SK-N-SH (cell line): Measurements from ENCODE around the gene ABHD6. TPM values are rescaled to one million over a fixed set of nuclear protein-coding genes. Genes with fewer than 3 reads are reported as not detected.
"Not testable (repeated sequence)": the region's sequence is repeated elsewhere in the genome, so short reads cannot be mapped to it uniquely, and the experiment has no call there.

Source experiments
- CTCF ChIA-PET: fragments of 300-600, 350-600 bp; formaldehyde crosslinking; extraction: SDS; loops from one replicate; lab custom pipeline; 2021; lab: Yijun Ruan, JAX
- POLR2A ChIA-PET: fragments of 350-600 bp; sonication (Branson Sonifier 250); formaldehyde crosslinking; extraction: SDS; loops from one replicate; lab custom pipeline; 2020; ENCODE audit warnings: antibody characterized with exemption, inconsistent platforms; lab: Yijun Ruan, JAX
- DNase-seq: peaks from one replicate; pipeline ENCODE4 v3.0.0; 2012
- H2AFZ ChIP-seq: fragments of 200-600 bp; sonication (generic); 2 replicates; pipeline ENCODE4 v1.8.1; 2016; ENCODE audit warnings: antibody characterized with exemption, mild to moderate bottlenecking, low read depth
- H3F3A ChIP-seq: fragments of 200-600 bp; sonication (generic); replicated peaks from 2 replicates; pipeline ENCODE3; 2016; ENCODE audit warnings: antibody characterized with exemption, mild to moderate bottlenecking; ENCODE audit not compliant: insufficient read depth
- H3K27ac ChIP-seq, 2 experiments: fragments of 200-500 bp in 1 of 2; fragments of 200-600 bp in 1 of 2; sonication (Bioruptor generic) in 1 of 2; sonication (generic), shearing (Covaris generic) in 1 of 2; 2 replicates each; pipeline versions ENCODE4 v1.5.1 to v1.6.1; 2014 to 2016; ENCODE audit warnings: low read depth in 2 of 2, inconsistent platforms in 1 of 2, low read length in 1 of 2, mild to moderate bottlenecking in 1 of 2, mixed read lengths in 1 of 2
- H3K27me3 ChIP-seq: fragments of 200-600 bp; sonication (generic), shearing (Covaris generic); 2 replicates; pipeline ENCODE4 v1.6.1; 2016; ENCODE audit warnings: mixed run types; ENCODE audit not compliant: insufficient read depth
- H3K36me3 ChIP-seq, 2 experiments: fragments of 200-500 bp in 1 of 2; fragments of 200-600 bp in 1 of 2; sonication (Bioruptor generic) in 1 of 2; sonication (generic) in 1 of 2; replicated peaks in 1 of 2; 2 replicates each; pipeline versions ENCODE3 to v1.5.1; 2014 to 2016; ENCODE audit warnings: low read length in 1 of 2, mild to moderate bottlenecking in 1 of 2; ENCODE audit not compliant: insufficient read depth in 2 of 2, control insufficient read depth in 1 of 2
- H3K4me1 ChIP-seq, 2 experiments: fragments of 200-500 bp in 1 of 2; fragments of 200-600 bp in 1 of 2; sonication (Bioruptor generic) in 1 of 2; sonication (generic), shearing (Covaris generic) in 1 of 2; 2 replicates each; pipeline versions ENCODE4 v1.5.1 to v1.6.1; 2014 to 2016; ENCODE audit warnings: low read depth in 1 of 2, low read length in 1 of 2, mixed run types in 1 of 2; ENCODE audit not compliant: insufficient read depth in 2 of 2, control insufficient read depth in 1 of 2
- H3K4me2 ChIP-seq: fragments of 200-600 bp; sonication (generic), shearing (Covaris generic); 2 replicates; pipeline ENCODE4 v1.6.1; 2017; ENCODE audit warnings: mixed run types
- H3K4me3 ChIP-seq, 2 experiments: fragments of 200-500 bp in 1 of 2; fragments of 200-600 bp in 1 of 2; sonication (Bioruptor generic) in 1 of 2; sonication (generic), shearing (Covaris generic) in 1 of 2; 2 replicates each; pipeline versions ENCODE4 v1.5.1 to v1.8.1; 2014 to 2016; ENCODE audit warnings: low read depth in 2 of 2, inconsistent platforms in 1 of 2, low read length in 1 of 2, mild to moderate bottlenecking in 1 of 2, mixed read lengths in 1 of 2, moderate library complexity in 1 of 2
- H3K79me2 ChIP-seq: fragments of 200-600 bp; sonication (generic); 2 replicates; pipeline ENCODE4 v1.8.1; 2017; ENCODE audit warnings: mild to moderate bottlenecking; ENCODE audit not compliant: insufficient read depth
- H3K9ac ChIP-seq: fragments of 200-600 bp; sonication (generic); 2 replicates; pipeline ENCODE4 v1.6.1; 2017; ENCODE audit warnings: mixed run types
- H3K9me2 ChIP-seq: fragments of 200-600 bp; sonication (generic); 2 replicates; pipeline ENCODE4 v1.6.1; 2017; ENCODE audit warnings: mixed run types
- H3K9me3 ChIP-seq: fragments of 200-600 bp; sonication (generic); 2 replicates; pipeline ENCODE4 v1.6.1; 2017; ENCODE audit warnings: mixed run types, mild to moderate bottlenecking, moderate library complexity
- H4K20me1 ChIP-seq: fragments of 200-600 bp; sonication (generic); 2 replicates; pipeline ENCODE4 v1.6.1; 2017; ENCODE audit warnings: mild to moderate bottlenecking, mixed run types; ENCODE audit not compliant: insufficient read depth
- CHD2 ChIP-seq: fragments of 150-350 bp; IDR thresholded peaks from 2 replicates; pipeline ENCODE4 v1.6.1; 2018; ENCODE audit warnings: low read length; ENCODE audit not compliant: partially characterized antibody
- CTCF ChIP-seq: fragments of 200-600 bp; sonication (generic); IDR thresholded peaks from 2 replicates; pipeline ENCODE4 v1.6.1; 2017; ENCODE audit warnings: antibody characterized with exemption, mild to moderate bottlenecking, moderate library complexity
- FOSL2 ChIP-seq: IDR thresholded peaks from 2 replicates; pipeline ENCODE4 v1.4.0; 2012; ENCODE audit warnings: low read depth, mild to moderate bottlenecking, moderate library complexity, borderline replicate concordance
- FOXM1 ChIP-seq: IDR thresholded peaks from 2 replicates; pipeline ENCODE4 v1.4.0; 2012; ENCODE audit warnings: low read depth, mild to moderate bottlenecking
- GATA2 ChIP-seq: sonication (generic); formaldehyde crosslinking; IDR thresholded peaks from 2 replicates; pipeline ENCODE4 v1.5.0; 2020; ENCODE audit warnings: mild to moderate bottlenecking, missing genetic modification reagents
- MXI1 ChIP-seq: IDR thresholded peaks from 2 replicates; pipeline ENCODE4 v1.6.1; 2012; ENCODE audit warnings: mild to moderate bottlenecking, low read depth, low read length, improper control_type of control experiment
- NRF1 ChIP-seq: IDR thresholded peaks from 2 replicates; pipeline ENCODE4 v1.6.1; 2012; ENCODE audit warnings: low read depth, mild to moderate bottlenecking, low read length
- TCF12 ChIP-seq: IDR thresholded peaks from 2 replicates; pipeline ENCODE4 v1.4.0; 2012
- WGBS: methylation state at CpG from one replicate; pipeline ENCODE4 v1.1.6; 2017; ENCODE audit warnings: low lambda C conversion rate; 5-methylcytosine and 5-hydroxymethylcytosine counted together
- polyA plus RNA-seq, 3 experiments: library from polyadenylated mRNA; depleted of rRNA; stranded (reverse); fragments of >200 nt; gene quantifications; 2 replicates each; pipeline ENCODE4 v1.2.3, GENCODE V29; 2012

The ABHD6 gene
- polyA plus RNA-seq, 1 of the 3 experiments (the other 2 are of a cell fraction): 10.7 TPM

- Histone ChIP-seq H3K36me3 (peaks cover 0 to 6% of the 10 kb centered on the region in 2 experiments), H3K9me3 (no peaks in the 10 kb centered on the region), H3K4me2 (no peak overlapping the region), H3K9me2 (no peaks in the 10 kb centered on the region), H3K4me3 (no peak overlapping the region), H3K27ac (no peak overlapping the region), H3K79me2 (no peaks in the 10 kb centered on the region), H3K4me1 (no peaks in the 10 kb centered on the region), H2AFZ (no peak overlapping the region), H3K27me3 (no peaks in the 10 kb centered on the region), H4K20me1 (no peaks in the 10 kb centered on the region), H3F3A (no peaks in the 10 kb centered on the region), H3K9ac (no peak overlapping the region)
- CTCF ChIA-PET: interaction anchor here (0.9 kb wide), 1 partner anchor 110 kb away, joined by 4 read pairs; no protein-coding TSS in a partner anchor
- no peak for DNase-seq
- TF ChIP-seq MXI1 (no peak), CHD2 (no peak), CTCF (no peak), NRF1 (no peak), GATA2 (CRISPR knock-in tag) (no peak), FOXM1 (no peak), TCF12 (no peak)
- POLR2A ChIA-PET: no interaction called here
- 91% methylated on average over 6 of the region's 6 CpGs for WGBS
These were observed 49.8 kb downstream of the ABHD6 start for GRCh38 chr3:58287354-58287753.

- POLR2A ChIA-PET: no interaction called here
- H3K9me2 ChIP-seq: no peaks in the 10 kb centered on the region
- H2AFZ ChIP-seq: no peak overlapping the region
- no peak overlapping the region for H3K9ac ChIP-seq
- H3K4me1 ChIP-seq: no peaks in the 10 kb centered on the region
- no peaks in the 10 kb centered on the region for H3F3A ChIP-seq
- no peak overlapping the region for H3K4me2 ChIP-seq
- no peaks in the 10 kb centered on the region for H3K79me2 ChIP-seq
- peaks cover 0 to 6% of the 10 kb centered on the region in 2 experiments for H3K36me3 ChIP-seq
- no peak overlapping the region for H3K4me3 ChIP-seq
- TF ChIP-seq FOSL2 (no peak), CTCF (peak; percentile 13; the same call in 1 of the 2 replicates)
- TF ChIP-seq, all 33 proteins: peak for 1
- H3K27ac ChIP-seq: no peak overlapping the region
- H3K9me3 ChIP-seq: no peaks in the 10 kb centered on the region
- no peaks in the 10 kb centered on the region for H3K27me3 ChIP-seq
- H4K20me1 ChIP-seq: no peaks in the 10 kb centered on the region
- 84% methylated on average over 4 of the region's 4 CpGs for WGBS
- DNase-seq: no peak
- CTCF ChIA-PET: interaction anchor here (0.9 kb wide), 1 partner anchor 111 kb away, joined by 4 read pairs; no protein-coding TSS in a partner anchor
These were observed 50.6 kb downstream of the ABHD6 start for GRCh38 chr3:58288011-58288728.

- CTCF ChIA-PET, H4K20me1 ChIP-seq, H3K4me1 ChIP-seq, H3K9ac ChIP-seq, H3K27ac ChIP-seq, H3K9me3 ChIP-seq, DNase-seq, H2AFZ ChIP-seq, H3F3A ChIP-seq, H3K4me2 ChIP-seq, H3K79me2 ChIP-seq, H3K27me3 ChIP-seq, H3K36me3 ChIP-seq, H3K9me2 ChIP-seq, H3K4me3 ChIP-seq, POLR2A ChIA-PET: not testable (repeated sequence)
- WGBS: 53% methylated on average over 4 of the region's 4 CpGs
These were observed 51.5 kb downstream of the ABHD6 start for GRCh38 chr3:58288964-58289613.

GRCh38 chr3:58290446-58290845 is 52.9 kb downstream of the ABHD6 start:
- H3K9ac ChIP-seq, DNase-seq, H3K4me1 ChIP-seq, H3K27ac ChIP-seq, H3K79me2 ChIP-seq, H3K4me3 ChIP-seq, H3F3A ChIP-seq, H3K9me2 ChIP-seq, H4K20me1 ChIP-seq, H3K27me3 ChIP-seq, POLR2A ChIA-PET, H3K4me2 ChIP-seq, H2AFZ ChIP-seq, H3K9me3 ChIP-seq: not testable (repeated sequence)
- WGBS: no CpG with 5 or more reads among the region's 33 CpGs
- CTCF ChIA-PET: interaction anchor here (1.9 kb wide), 1 partner anchor 113 kb away, joined by 4 read pairs; no protein-coding TSS in a partner anchor
- H3K36me3 ChIP-seq: peaks cover 0 to 13% of the 10 kb centered on the region in 2 experiments
